NCI-H146 (cell line): Measurements from ENCODE around the gene ACVR2A.

ENCODE experiments used
- DNase-seq: peaks from one replicate; lab custom pipeline; 2025; lab: John Stamatoyannopoulos, UW

Gene ACVR2A

GRCh38 chr2:147924647-147925046 lies 79.8 kb downstream of the ACVR2A start:
- DNase-seq = no peak

- DNase-seq = no peak
Measured at GRCh38 chr2:147925886-147926285, 81.1 kb downstream of the ACVR2A start.

- DNase-seq = no peak
Measured at GRCh38 chr2:147927053-147927588, 82.3 kb downstream of the ACVR2A start.

- DNase-seq = no peak
Measured at GRCh38 chr2:147933931-147934330, 89.1 kb downstream of the ACVR2A start.

- DNase-seq = no peak
Measured at GRCh38 chr2:147934881-147935620, 90.2 kb downstream of the ACVR2A start.

- peak; percentile 18 for DNase-seq
Measured at GRCh38 chr2:147937744-147938349, 93.0 kb downstream of the ACVR2A start.

GRCh38 chr2:147939313-147939712 lies 94.5 kb downstream of the ACVR2A start:
- DNase-seq = no peak

GRCh38 chr2:147945660-147946059 lies 100.8 kb downstream of the ACVR2A start:
- DNase-seq = no peak

- no peak for DNase-seq
Measured at GRCh38 chr2:147952118-147952517, 107.3 kb downstream of the ACVR2A start.

- DNase-seq = no peak
Measured at GRCh38 chr2:147968571-147968970, 123.7 kb downstream of the ACVR2A start.

GRCh38 chr2:147976102-147976501 lies 131.3 kb downstream of the ACVR2A start:
- DNase-seq = no peak

GRCh38 chr2:147977679-147978078 lies 132.8 kb downstream of the ACVR2A start:
- no peak for DNase-seq
